CD4-positive, alpha-beta T cell treated with Interleukin-17A for 1 hour (primary cell): Measurements from ENCODE around the gene PDE1A.

ENCODE experiments used
- DNase-seq: peaks from one replicate; pipeline ENCODE4 v3.0.0-alpha.2; 2020

The PDE1A gene

DNA sequence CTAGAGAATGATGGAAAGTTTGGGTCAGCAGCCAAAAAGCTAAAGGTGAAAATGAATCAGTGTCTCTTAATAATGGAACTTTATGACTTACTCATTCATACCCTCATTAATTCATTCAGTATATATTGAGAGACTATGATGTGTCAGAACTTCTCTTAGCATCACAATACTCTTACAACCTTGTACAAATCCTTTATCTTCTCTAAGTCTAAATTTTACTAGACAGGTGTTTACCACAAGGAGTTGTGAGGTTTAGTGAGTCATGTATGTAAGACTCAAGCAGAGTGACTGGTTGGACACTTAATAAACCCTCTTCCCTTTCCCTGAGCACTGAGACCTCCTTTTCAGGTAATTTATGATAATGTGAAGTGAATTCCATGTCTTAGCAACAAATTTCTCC is 311.6 kb downstream of the PDE1A start:
- DNase-seq: no peak

DNA sequence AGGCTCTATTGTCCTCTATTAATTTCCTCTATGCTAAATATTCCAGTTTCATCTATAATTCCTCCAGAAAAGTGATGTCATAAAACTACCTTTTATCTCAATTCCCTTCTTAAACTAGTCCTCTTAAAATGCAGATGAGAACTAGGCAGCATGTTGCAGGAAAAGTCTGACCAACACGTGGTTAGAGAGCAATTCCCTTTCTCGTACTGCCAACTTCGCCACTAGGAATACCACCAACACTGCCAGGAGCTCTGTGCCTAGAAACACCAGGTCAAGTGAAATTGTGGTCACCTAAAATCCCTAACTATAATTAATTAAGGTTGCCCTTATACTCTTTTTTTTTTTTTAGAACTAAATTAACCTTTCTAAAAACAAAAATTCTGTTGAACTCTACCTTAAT is 313.5 kb downstream of the PDE1A start:
- no peak for DNase-seq

DNA sequence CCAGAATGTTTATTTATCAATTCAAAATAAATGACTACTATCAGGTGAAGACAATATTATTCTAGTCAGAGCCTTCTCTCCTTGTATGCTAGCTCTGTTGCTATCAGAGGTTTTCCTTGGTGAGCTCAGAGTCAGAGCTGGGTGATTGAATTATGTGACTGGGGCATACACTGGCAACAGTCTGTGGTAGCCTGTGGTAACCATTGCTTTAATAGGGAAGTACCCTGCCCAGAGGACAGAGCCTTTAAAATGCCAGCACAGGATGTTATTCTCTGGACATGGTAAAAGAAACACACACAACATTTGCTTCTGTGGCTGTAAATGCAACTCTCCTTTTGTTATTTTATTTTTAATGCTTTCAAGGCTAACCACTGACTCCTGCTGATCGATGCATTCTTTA is 316.5 kb downstream of the PDE1A start:
- DNase-seq: no peak

DNA sequence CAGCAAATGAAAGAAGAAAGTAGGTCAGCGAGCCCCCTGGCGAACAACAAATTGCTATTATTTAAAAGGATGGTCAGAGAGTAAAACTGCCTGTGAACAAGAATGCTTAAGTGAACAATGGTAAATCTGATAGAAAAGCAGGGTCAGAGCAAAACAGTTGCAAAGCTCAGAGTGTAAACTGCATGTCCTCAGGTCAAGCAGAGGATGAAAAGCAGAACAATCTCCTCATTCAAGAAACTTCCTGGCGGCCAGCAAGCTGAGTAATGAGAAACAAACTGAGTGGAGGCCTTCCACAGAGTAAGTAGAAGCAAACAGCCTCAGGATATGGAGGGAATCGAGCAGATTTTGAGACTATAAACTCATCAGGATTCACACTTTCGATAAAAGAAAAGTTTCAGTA is 323.3 kb downstream of the PDE1A start:
- DNase-seq: no peak

DNA sequence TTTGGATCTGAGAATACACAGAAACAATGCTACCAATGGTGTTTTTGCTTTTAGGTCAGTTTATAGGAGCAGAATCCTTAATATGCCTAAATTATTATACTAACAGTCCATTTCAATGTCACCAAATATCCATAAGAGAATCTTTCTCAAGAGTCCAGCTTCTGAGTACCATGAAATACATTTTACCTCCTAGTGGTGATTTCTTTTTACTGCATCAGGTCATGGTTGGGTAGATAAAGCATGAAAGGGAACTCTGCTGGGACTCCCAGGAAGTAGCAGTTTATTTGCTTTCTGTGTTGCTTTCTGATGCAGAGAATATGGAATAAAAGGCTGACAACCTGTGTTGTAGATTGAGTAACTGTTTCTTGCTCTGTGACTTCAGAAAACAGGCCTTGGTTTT is 325.6 kb downstream of the PDE1A start:
- DNase-seq: no peak

DNA sequence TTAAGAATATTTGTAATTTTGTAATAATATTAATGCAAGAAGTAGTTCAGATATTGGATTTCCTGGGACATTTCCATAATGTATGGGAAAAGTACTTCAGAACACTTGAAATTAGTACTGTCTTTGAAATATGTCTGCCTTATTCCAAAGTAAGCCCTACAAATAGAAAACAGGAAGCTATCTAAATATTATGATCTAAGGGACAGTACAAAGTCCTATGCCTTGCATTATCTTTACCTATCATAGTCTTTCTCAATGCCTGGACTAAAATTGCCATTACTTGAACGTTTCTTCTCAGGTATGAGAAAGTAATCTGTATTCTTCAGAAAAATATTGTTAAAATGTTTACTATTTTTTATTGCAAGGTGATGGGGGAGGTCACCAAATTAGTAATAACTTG is 328.2 kb downstream of the PDE1A start:
- DNase-seq: no peak

DNA sequence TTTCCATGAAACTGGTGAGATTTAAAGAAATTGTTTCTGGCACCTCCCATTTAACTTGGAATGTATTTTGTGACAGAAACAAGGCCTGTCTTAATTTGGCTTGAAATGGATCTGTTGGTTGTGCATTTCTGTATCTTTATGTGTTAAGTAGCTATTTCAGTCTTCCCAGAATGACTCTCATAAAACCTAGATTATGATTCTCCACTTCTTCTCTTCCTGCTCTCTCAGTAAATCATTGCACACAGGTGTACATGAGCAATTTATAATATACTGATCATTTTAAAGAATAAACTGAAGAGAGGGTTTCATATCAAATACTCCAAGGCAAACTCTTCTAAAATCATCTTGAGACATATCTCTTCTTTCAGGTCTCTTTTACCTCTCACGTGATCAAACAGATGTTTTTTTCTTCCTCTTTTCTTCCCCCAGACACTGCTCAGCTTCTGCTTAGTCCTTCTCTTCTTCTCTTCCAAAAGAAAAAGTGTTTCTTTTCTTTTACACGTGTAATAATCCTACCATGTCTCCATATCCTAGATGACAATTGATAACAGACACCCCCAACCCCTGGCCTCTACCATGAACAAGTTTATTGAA is 329.2 kb downstream of the PDE1A start:
- no peak for DNase-seq

DNA sequence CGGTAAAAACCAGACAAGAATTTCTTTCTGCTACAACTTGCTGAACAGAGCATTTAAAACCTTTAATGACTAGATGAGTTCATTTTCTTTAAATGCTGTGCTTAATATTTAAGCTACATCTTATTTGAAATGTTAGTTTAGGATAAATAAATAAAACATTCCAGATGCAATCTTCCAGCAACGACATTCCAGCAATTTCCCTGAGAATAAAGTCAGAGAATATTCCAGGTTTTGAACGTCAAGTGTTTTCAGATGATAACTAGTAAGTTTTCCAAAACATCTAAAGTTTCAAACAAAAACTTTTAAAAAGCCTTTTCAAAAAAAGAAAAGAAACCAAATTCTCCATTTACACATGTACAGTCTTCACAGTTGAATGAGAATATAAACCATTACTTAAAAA is 336.4 kb downstream of the PDE1A start:
- no peak for DNase-seq
